Measurements from ENCODE around the gene KLHL18. TPM values are rescaled to one million over a fixed set of nuclear protein-coding genes. Genes with fewer than 3 reads are reported as not detected.
A peak's percentile ranks its signal among the peaks of the same experiment; 100 is the strongest.
"Not testable (repeated sequence)": the region's sequence is repeated elsewhere in the genome, so short reads cannot be mapped to it uniquely, and the experiment has no call there.

Gene KLHL18
- total RNA-seq, 1 experiment from 2014 or later = 21.0 TPM

DNA sequence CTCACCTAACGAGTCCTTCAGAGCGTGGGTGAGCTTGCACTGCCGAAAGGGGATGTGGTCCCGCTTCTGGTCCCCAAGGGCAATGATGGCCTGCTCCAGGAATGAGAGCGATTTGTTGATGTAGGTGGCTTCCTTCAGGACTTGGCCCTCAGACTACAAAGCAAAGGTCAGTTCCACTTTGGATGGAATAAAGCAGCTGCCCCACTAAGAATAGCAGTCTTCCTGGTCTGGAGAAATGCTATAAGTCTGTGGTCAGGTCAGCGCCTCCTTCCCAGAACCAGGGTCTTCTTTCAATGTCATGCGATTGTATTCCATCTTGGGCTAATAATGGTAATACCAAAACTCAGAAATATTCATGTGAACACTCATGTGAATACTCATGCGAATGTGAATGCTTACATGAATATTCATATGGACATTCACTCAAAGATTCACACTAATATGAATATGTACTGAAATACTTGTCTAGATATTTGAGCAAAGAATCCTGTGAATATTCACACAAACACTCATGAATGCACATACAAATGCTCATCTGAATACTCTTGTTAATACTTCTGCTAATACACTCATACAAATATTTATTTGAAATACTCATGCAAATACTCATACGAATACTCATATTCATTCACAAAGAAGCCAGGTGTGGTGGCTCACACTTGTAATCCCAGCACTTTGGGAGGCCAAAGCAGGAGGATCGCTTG lies 16.9 kb upstream of the KLHL18 start:
- Histone ChIP-seq H3K36me3 (no peaks in the 10 kb centered on the region), H3K9me3 (no peaks in the 10 kb centered on the region), H3K27me3 (no peaks in the 10 kb centered on the region), H3K4me3 (no peak overlapping the region)
- no peak for DNase-seq

DNA sequence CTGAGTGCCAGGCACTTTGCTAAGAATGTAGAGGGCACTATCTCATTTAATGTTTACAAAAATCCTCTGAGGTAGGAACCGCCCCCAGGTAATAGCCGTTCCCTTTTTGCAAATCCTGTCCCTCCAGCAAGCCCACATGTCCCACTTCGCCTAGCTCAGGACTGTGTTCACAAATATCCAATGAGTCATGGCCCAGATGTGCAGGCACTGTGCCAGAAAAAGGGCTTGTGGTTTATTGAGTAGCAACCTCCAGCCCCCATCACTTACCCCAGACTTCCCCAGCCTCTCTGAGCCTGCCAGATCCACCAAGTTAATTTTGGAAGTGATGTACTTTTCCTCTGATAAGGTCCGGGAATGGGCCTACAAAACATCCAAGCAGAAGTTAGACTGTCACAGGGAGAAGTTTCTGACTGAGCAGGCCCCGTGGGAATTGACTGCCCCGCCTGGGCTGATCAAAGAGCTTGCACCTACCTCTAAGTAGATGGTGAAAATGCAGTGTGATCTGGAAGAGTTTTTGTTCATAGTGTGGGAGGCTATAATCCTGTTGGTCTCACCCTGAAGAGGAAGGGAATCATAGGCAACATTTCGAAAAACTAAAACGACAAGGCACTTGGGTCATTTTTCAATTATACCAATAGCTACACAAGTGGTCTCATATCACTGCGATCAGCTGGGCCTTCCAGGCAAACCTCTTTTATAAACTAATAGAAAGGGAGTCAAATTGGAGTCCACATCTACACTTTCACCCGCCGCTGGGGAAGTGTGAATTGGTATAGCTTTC lies 15.8 kb upstream of the KLHL18 start:
- Histone ChIP-seq H3K9me3 (no peaks in the 10 kb centered on the region), H3K36me3 (no peaks in the 10 kb centered on the region), H3K27me3 (no peaks in the 10 kb centered on the region), H3K4me3 (no peak overlapping the region)
- peak; percentile 76 for DNase-seq

DNA sequence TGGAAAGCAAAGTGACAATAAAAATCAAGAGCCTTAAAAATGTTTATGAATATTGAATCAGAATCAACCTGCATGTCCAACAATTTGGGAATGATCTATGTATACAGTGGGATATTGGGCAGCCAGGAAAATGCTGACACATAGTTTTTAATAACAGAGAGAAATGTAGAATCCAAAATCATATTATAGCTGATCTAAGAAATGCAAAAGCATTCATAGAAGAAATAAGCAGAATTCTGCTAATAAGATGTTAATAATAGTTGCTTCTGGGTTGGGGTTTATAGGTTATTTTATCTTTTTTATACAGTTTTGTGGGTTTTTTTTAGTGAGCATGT lies 15.3 kb upstream of the KLHL18 start:
- Histone ChIP-seq H3K9me3 (no peaks in the 10 kb centered on the region), H3K36me3 (no peaks in the 10 kb centered on the region), H3K4me3 (no peak overlapping the region), H3K27me3 (no peaks in the 10 kb centered on the region)
- no peak for DNase-seq

DNA sequence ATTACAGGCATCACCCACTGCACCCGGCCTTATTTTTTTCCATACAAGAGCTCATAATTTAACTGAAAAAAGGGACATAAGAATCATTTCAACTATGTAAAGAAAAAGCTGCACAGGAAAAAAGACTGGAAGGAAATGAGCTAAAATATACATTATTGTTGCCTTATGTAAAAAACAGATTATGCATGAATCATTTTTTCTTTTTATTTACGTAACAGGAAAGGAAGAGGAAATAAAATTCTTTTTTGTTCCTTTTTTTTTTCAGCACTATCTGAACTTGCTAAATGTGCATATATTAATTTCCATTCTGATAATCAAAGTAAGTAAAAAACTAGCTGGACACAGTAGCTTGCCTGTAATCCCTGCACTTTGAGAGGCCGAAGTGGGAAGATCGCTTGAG lies 12.2 kb upstream of the KLHL18 start:
- H3K4me3 ChIP-seq = no peak overlapping the region
- no peak for DNase-seq
- no peaks in the 10 kb centered on the region for H3K36me3 ChIP-seq
- H3K27me3 ChIP-seq = no peaks in the 10 kb centered on the region
- no peaks in the 10 kb centered on the region for H3K9me3 ChIP-seq

DNA sequence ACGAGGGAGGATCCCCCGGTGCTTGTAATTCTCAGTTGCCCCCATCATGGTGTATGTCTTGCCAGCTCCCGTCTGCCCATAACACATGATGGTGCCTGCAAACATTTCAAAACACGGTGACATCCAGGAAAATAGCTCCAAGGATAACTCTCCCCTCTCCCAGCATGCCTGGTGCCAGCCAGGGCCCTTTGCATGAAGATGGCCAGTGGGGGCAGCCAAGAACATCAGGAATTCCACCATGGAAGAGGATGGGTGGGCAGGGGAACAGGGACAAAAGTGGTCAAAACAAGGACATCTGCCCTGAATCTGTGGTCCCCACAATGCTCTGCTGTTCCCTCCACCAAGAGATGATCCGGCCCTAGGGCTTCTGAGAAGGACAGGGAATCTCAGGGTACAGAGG lies 9.2 kb upstream of the KLHL18 start:
- Histone ChIP-seq H3K9me3 (no peaks in the 10 kb centered on the region), H3K4me3 (no peak overlapping the region), H3K36me3 (no peaks in the 10 kb centered on the region), H3K27me3 (no peaks in the 10 kb centered on the region)
- no peak for DNase-seq

DNA sequence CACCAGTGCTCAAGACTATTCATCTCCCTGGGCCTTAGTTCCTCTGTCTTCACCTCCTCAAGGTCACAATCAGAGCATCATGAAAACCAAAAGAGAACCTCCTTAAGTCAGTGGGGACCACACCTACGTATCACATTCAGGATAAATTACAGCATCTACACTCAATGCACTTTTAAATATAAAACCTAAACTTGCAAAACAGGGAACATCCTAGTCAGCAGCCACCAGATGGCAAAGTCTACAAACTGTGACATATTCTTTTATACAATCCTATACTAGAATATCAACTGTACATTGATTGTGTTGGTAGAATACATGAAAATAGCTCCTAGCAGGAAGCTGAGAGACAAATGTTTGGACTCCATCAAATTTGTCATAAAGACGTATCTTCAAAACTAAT lies 8.1 kb upstream of the KLHL18 start:
- Histone ChIP-seq H3K9me3 (no peaks in the 10 kb centered on the region), H3K27me3 (no peaks in the 10 kb centered on the region), H3K4me3 (no peak overlapping the region), H3K36me3 (no peaks in the 10 kb centered on the region)
- DNase-seq = no peak

DNA sequence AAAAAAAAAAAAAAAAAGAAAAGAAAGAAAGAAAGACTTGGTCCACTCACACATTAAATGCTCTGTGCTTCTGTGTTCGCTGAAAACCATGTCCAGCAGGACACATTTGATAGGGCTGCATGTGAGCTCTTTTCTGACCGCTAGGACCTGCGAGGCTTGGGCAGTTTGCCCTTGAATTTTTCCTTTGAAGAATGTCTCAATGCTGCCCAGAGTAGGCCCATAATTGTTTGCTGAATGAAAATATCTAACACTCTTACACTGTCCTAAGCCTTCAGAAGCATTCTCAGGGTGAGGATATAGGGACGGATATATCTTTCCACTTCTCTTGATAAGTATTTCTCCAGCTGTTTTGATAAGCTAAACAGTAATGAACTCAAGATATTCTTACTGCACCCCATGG lies 6.2 kb upstream of the KLHL18 start:
- no peaks in the 10 kb centered on the region for H3K36me3 ChIP-seq

DNA sequence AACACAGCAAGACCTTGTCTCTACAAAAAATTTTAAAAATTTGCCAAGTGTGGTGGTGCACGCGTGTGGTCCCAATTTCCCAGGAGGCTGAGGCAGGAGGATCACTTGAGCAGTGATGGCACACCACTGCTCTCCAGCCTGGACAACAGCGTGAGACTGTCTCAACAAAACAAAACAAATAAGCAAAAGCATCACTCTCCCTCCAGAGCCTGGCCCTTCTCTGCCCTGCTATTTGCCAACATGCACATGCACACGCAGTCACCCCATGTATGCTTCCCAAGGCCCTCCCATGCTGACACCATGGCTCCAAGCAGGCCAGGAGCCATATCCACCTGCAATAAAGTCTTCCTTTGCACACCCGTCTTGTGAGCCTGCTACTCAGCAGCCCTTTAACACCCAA lies 2.2 kb upstream of the KLHL18 start:
- no peak overlapping the region for H3K4me3 ChIP-seq
- peaks cover 2% of the 10 kb centered on the region; the same call in 1 of the 2 replicates for H3K36me3 ChIP-seq
- no peaks in the 10 kb centered on the region for H3K9me3 ChIP-seq
- no peaks in the 10 kb centered on the region for H3K27me3 ChIP-seq
- no peak for DNase-seq

More for the DNA sequence above, 6.2 kb upstream of the KLHL18 start:
- no peaks in the 10 kb centered on the region for H3K27me3 ChIP-seq
- no peak for DNase-seq
- no peaks in the 10 kb centered on the region for H3K9me3 ChIP-seq
- no peak overlapping the region for H3K4me3 ChIP-seq

DNA sequence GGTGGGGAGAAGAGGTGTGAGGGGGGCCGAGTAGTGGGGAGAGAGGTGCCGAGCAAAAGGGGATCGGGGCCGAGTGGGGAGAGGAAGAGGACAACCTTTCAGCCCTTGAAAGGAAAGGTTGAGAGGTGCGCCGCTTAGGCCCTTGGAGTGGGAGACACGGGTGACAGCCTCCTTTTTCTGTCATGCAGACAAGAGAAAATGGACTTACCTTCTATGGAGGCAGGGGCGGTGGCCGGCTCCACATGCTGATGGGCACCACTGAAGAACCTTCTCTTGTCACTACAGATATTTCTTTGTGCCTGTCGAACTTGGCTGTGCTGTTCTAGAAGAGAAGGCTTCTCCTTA lies 421 bp downstream of the KLHL18 start:
- DNase-seq = no peak
- Histone ChIP-seq H3K4me3 (peak overlapping the region; percentile 94), H3K36me3 (peaks cover 2% of the 10 kb centered on the region; the same call in 1 of the 2 replicates)

DNA sequence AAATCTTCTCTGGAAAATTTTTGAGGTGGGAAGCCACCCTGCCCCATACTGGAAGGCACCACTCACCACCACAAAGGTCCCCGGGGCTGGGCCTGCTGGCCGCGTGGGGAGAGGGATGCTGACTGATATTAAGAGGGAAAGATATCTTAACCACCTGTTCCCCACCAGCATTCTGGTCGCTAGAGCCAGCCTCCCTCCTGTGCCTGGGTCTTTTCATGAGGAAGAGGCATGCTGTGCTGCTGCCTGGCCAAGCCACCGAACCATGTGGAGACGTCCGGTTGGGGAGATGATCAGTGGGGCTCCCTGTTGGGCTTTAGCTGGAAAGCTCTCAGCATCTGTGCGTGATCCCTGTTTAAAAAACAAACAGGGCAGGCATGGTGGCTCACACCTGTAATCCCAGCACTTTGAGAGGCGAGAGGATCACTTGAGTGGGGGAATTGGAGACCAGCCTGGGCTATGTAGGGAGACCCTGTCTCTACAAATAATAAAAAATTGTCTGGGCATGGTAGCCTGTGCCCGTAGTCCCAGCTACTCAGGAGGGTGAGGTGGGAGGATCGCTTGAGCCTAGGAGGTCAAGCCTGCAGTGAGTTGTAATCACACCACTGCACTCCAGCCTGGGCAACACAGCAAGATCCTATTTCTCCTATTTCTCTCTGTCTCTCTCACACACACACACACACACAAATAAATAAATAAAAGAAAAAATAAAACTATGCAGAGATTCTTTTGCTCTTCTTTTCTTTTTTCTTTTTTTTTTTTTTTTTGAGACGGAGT lies 1.0 kb downstream of the KLHL18 start:
- H3K36me3 ChIP-seq = peaks cover 4% of the 10 kb centered on the region
- no peaks in the 10 kb centered on the region for H3K9me3 ChIP-seq
- H3K4me3 ChIP-seq = peak overlapping the region; percentile 94
- DNase-seq = peak; percentile 24
- H3K27me3 ChIP-seq = no peaks in the 10 kb centered on the region

More for the DNA sequence above, 421 bp downstream of the KLHL18 start:
- H3K27me3 ChIP-seq = no peaks in the 10 kb centered on the region
- no peaks in the 10 kb centered on the region for H3K9me3 ChIP-seq

DNA sequence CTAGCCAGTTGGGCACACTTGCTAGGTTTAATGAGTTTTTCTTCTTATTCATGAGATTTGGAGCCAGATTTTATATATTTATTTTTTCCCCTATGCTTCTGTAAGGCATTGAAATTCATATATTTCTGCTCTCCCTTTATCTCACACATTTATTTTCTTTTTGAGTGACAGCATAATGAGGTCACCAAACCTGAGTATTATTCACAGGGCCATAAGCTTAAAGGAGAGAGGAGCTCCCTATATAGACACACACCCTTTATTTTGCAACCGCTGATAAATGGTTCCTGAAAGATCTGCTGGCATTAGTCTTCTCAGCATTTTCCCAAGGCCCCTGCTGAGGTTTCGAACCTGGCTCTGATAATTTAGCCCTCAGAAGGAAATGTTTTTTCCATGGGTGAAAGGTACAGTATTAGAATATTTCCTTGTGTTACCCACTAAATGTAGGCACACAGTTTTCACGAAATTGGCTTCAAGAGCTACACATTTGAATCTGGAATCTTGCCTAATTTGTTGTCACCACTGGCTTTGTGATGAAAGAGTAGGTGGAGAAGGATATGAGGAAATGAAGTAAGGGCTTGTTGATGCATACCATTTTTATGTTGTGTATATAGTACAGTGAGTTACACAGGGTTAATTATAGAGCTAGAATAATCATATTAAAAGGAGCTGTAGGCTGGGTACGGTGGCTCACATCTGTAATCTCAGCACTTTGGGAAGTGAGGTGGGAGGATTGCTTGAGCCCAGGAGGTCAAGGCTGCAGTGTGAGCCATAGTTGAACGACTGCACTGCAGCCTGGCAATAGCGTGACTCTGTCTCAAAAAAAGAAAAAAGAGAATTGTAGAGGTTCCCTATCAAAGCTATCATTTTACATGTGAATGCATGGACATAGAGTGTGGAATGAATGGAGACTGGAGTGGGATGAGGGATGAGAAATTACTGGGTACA lies 6.5 kb downstream of the KLHL18 start:
- Histone ChIP-seq H3K27me3 (no peaks in the 10 kb centered on the region), H3K36me3 (peaks cover 8% of the 10 kb centered on the region), H3K4me3 (no peak overlapping the region), H3K9me3 (no peaks in the 10 kb centered on the region)
- DNase-seq = no peak

DNA sequence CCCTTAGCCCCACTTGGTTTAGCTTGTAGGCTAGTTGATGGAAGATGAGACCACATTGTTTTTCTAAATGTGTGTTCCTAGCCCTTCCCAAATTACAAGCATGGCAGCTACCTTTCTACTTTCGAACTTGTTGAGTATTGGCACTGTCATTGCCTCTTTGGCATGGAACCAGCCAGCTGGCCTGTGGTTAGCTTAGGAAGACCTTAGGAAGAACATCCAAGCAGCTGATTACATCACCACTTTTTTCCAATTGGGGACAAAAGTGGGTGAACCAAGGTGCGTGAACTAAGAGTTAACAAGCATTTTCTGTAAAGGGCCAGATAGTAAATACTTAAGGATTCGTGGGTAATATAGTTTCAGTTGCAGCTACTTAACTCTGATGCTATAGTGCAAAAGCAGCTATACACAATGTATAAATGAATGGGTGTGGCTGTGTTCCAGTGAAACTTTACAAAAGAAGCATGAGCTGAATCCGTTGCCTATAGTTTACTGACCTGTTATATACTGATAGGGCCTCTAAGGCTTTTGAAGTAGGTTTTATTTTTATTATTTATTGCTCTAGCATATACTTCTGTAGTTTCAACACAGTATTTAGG lies 8.5 kb downstream of the KLHL18 start:
- no peak for DNase-seq
- H3K36me3 ChIP-seq = peaks cover 8% of the 10 kb centered on the region

DNA sequence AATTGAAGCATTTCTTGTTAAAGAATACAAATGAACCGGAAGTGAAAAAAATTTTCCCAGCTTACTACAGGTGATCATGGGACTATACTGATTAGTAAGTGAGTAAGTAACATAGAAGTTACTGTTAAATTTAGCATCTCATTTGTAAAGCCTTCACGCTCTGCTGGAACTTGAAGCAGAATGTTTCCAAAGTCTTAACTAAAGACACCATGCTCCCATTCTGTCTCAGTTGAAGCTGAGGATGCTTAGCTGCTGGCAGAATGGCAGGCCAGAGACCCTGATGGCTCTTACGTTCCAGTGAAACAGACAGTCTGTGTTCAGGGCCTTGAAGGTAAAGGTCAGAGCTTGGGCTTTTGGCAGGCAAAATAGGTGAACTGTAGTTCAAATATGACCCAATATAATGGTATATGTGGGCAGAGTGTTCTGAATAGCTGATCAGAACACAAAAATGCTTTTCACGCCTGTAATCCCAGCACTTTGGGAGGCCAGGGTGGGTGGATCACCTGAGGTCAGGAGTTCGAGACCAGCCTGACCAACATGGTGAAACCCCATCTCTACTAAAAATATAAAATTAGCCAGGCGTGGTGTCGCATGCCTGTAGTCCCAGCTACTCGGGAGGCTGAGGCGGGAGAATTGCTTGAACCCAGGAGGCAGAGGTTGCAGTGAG lies 9.1 kb downstream of the KLHL18 start:
- not testable (repeated sequence) for H3K27me3 ChIP-seq, DNase-seq, H3K4me3 ChIP-seq, H3K36me3 ChIP-seq, H3K9me3 ChIP-seq

More for the DNA sequence above, 8.5 kb downstream of the KLHL18 start:
- Histone ChIP-seq H3K9me3 (no peaks in the 10 kb centered on the region), H3K27me3 (no peaks in the 10 kb centered on the region), H3K4me3 (no peak overlapping the region)

DNA sequence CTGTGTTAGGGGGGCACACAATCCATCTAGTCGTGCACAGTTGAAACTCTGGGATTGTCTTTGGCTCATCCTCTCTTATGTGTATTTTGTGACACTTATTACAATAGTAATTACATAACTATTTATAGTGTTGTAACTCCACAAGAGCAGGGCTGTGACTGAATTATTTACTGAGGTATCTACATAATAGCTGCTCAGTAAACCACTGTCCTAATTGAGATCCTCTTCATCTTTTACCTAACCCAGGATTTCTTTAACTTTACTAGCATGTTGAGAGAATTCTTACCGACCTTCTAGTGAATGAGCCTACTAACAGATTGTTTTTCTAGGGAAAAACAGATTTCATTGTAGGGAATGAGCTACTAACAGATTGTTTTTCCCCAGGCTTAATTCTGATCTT lies 11.1 kb downstream of the KLHL18 start:
- H3K4me3 ChIP-seq = no peak overlapping the region
- no peak for DNase-seq
- no peaks in the 10 kb centered on the region for H3K27me3 ChIP-seq
- no peaks in the 10 kb centered on the region for H3K9me3 ChIP-seq
- peaks cover 5% of the 10 kb centered on the region; the same call in 1 of the 2 replicates for H3K36me3 ChIP-seq

DNA sequence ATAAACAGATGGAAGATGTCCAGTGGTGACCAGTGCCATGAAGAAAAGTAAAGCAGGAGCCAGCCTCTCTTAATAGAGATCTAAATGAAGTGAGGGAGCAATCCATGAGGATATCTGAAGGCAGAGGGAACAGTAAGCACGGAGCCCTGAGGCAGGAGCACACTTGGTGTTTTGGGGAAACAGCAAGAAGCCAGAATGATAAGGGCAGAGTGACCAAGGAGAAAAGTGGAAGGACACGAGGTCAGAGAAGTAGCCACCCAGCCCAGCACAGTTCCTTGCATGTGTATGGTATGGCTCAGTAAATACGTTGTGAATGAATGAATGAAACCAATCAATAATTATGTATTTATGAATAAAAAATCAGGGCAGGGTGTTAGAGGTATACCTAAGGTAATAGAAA lies 11.6 kb downstream of the KLHL18 start:
- Histone ChIP-seq H3K9me3 (no peaks in the 10 kb centered on the region), H3K4me3 (no peak overlapping the region), H3K36me3 (peaks cover 3% of the 10 kb centered on the region; the same call in 1 of the 2 replicates), H3K27me3 (no peaks in the 10 kb centered on the region)
- no peak for DNase-seq

DNA sequence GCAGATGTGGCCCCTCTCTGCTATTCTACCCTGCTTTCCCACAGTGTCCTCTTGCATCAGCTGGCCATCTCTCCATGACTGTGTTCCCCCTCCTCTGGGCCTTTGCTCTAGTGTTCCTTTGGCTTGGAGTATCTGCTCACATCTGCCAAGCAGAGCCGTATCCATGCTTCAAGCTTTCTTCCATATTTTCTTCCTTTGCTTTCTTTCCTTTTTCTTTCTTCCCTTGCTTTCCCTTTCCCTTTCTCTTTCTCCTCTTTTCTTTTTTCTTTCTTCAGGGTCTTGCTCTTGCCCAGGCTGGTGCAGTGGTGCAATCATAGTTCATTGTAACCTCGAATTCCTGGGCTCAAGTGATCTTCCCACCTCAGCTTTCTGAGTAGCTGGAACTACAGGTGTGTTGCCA lies 12.6 kb downstream of the KLHL18 start:
- Histone ChIP-seq H3K9me3 (no peaks in the 10 kb centered on the region), H3K36me3 (no peaks in the 10 kb centered on the region), H3K4me3 (no peak overlapping the region), H3K27me3 (no peaks in the 10 kb centered on the region)
- no peak for DNase-seq
